Measurements from ENCODE around the gene SCARF1.

- TF ChIP-seq CTCF (conservative IDR thresholded peaks at IDR 0.05; ENCODE audit: low read length) (no peak), EZH2phosphoT487 (IDR thresholded peaks at IDR 0.05; ENCODE audit: borderline replicate concordance, low read depth, low read length) (no peak)
Measured at GRCh38 chr17:1624650-1625049, 20.9 kb downstream of the SCARF1 start.

Measured in OCI-LY7 (cell line).